Ascending aorta (tissue), 2 donors: ENCODE results near the gene CDH13. TPM values are rescaled to one million over a fixed set of nuclear protein-coding genes. Genes with fewer than 3 reads are reported as not detected.

Source experiments
- DNase-seq, 2 donors: peaks; one replicate each; pipeline ENCODE4 v3.0.0-alpha.2; 2019; ENCODE audit warnings: low spot score in 2 of 2
- H3K27ac ChIP-seq, 2 donors: fragments of 200-600 bp; sonication (generic); one replicate each; pipeline ENCODE4 v1.5.1; 2016 to 2017; ENCODE audit warnings: mild to moderate bottlenecking in 1 of 2
- H3K27me3 ChIP-seq: fragments of 200-600 bp; sonication (generic); one replicate; pipeline ENCODE4 v1.5.1; 2017
- H3K36me3 ChIP-seq, 2 donors: fragments of 200-600 bp; sonication (generic); one replicate each; pipeline ENCODE4 v1.5.1; 2016
- H3K4me1 ChIP-seq, 2 donors: fragments of 200-600 bp; sonication (generic); one replicate each; pipeline ENCODE4 v1.5.1; 2016 to 2017; ENCODE audit warnings: mild to moderate bottlenecking in 1 of 2
- H3K4me3 ChIP-seq, 2 donors: fragments of 200-600 bp; sonication (generic); one replicate each; pipeline ENCODE4 v1.5.1; 2016 to 2017; ENCODE audit warnings: mild to moderate bottlenecking in 1 of 2
- H3K9me3 ChIP-seq, 2 donors: fragments of 200-600 bp; sonication (generic); one replicate each; pipeline ENCODE4 v1.5.1; 2016
- CTCF ChIP-seq, 3 experiments: fragments of 200-600 bp in 2 of 3; fragments of 450-650 bp in 1 of 3; sonication (generic) in 2 of 3; IDR thresholded peaks; one replicate each; pipeline ENCODE4 v1.5.1; 2016 to 2019; ENCODE audit warnings: antibody characterized with exemption in 3 of 3, mild to moderate bottlenecking in 1 of 3, moderate library complexity in 1 of 3
- intact Hi-C: fragments of 100-400 bp; cut with DNase I; formaldehyde crosslinking; loops from one replicate; pipeline ENCODE4 v1.15.1; 2023
- total RNA-seq: library from RNA; depleted of rRNA; stranded (reverse); fragments of >200 nt; gene quantifications from one replicate; pipeline ENCODE4 v1.1.0, GENCODE V29; 2016

Gene CDH13
- total RNA-seq, 1 donor from 2014 or later = 160 TPM

- no peak for DNase-seq
- Histone ChIP-seq H3K4me1 (no peaks in the 10 kb centered on the region), H3K9me3 (no peaks in the 10 kb centered on the region), H3K36me3 (no peaks in the 10 kb centered on the region), H3K4me3 (no peak overlapping the region), H3K27me3 (no peaks in the 10 kb centered on the region), H3K27ac (no peak overlapping the region)
- intact Hi-C loops = no loop called here
- TF ChIP-seq CTCF (IDR thresholded peaks at IDR 0.05) = no peak
Measured at GRCh38 chr16:83136419-83136818, 509.6 kb downstream of the CDH13 start.

- TF ChIP-seq CTCF (IDR thresholded peaks at IDR 0.05) = no peak
- no peak overlapping the region for H3K27ac ChIP-seq
- DNase-seq = no peak
Measured at GRCh38 chr16:83136924-83137323, 510.2 kb downstream of the CDH13 start.

GRCh38 chr16:83137326-83137781 lies 510.6 kb downstream of the CDH13 start:
- intact Hi-C loops = no loop called here
- no peak overlapping the region for H3K27ac ChIP-seq
- no peaks in the 10 kb centered on the region for H3K4me1 ChIP-seq
- no peak for DNase-seq
- no peaks in the 10 kb centered on the region for H3K9me3 ChIP-seq
- no peaks in the 10 kb centered on the region for H3K27me3 ChIP-seq
- no peak for TF ChIP-seq CTCF (IDR thresholded peaks at IDR 0.05)
- H3K36me3 ChIP-seq = no peaks in the 10 kb centered on the region
- peak overlapping the region in 1 of 2 donors; percentile 14 for H3K4me3 ChIP-seq

More at GRCh38 chr16:83136924-83137323, 510.2 kb downstream of the CDH13 start:
- no peaks in the 10 kb centered on the region for H3K36me3 ChIP-seq
- H3K27me3 ChIP-seq = no peaks in the 10 kb centered on the region
- H3K4me3 ChIP-seq = no peak overlapping the region
- no peaks in the 10 kb centered on the region for H3K4me1 ChIP-seq
- H3K9me3 ChIP-seq = no peaks in the 10 kb centered on the region
- intact Hi-C loops = no loop called here

GRCh38 chr16:83137894-83138293 lies 511.1 kb downstream of the CDH13 start:
- Histone ChIP-seq H3K27ac (no peak overlapping the region), H3K9me3 (no peaks in the 10 kb centered on the region), H3K27me3 (no peaks in the 10 kb centered on the region), H3K36me3 (no peaks in the 10 kb centered on the region), H3K4me1 (no peaks in the 10 kb centered on the region), H3K4me3 (no peak overlapping the region)
- TF ChIP-seq CTCF (IDR thresholded peaks at IDR 0.05) = no peak
- DNase-seq = no peak
- intact Hi-C loops = no loop called here

GRCh38 chr16:83138512-83138911 lies 511.7 kb downstream of the CDH13 start:
- H3K36me3 ChIP-seq = no peaks in the 10 kb centered on the region
- no peaks in the 10 kb centered on the region for H3K27me3 ChIP-seq
- no peak for DNase-seq
- no peaks in the 10 kb centered on the region for H3K9me3 ChIP-seq
- no peak overlapping the region for H3K27ac ChIP-seq
- no peak for TF ChIP-seq CTCF (IDR thresholded peaks at IDR 0.05)
- no peak overlapping the region for H3K4me3 ChIP-seq
- no peaks in the 10 kb centered on the region for H3K4me1 ChIP-seq
- intact Hi-C loops = no loop called here
